ENCODE results near the gene CLBA1. TPM values are rescaled to one million over a fixed set of nuclear protein-coding genes. Genes with fewer than 3 reads are reported as not detected.

The CLBA1 gene
- total RNA-seq, 3 donors from 2014 or later, result 6.0 to 8.4 (median 6.9) TPM

DNA sequence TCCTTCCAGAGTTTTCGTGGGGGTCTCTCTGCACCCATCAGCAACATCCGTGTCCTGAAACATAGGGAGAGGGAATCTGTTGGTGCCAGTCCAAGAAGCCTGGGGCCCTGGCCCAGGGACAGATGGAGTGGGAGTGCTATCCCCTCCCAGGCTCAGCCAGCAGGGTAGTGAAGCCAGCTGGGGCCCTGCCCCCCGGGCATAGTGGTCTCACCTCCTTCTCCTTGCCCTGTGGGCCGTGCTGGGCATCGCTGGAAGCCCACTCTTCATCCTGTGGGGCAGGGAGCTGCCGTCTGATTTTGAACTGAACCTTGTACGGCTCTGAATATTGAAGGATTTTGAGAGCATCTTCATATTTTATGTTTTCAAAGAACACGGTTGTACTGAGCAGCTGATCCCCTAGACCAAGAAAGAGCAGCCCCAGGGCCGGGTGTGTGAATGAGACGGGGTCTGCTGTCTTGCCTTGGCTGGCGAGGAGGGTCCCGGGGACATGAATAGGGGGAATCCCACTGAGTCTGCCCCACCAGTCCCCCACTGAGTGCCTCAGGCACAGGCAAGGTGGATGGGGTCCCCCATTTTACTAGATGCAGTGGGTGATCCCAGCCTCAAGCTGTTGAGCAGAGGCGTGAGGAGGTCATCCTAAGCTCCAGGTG is 30.7 kb upstream of the CLBA1 start:
- Histone ChIP-seq H3K4me3 (no peak overlapping the region), H3K9me3 (no peaks in the 10 kb centered on the region), H3K4me1 (ENCODE audit: low read depth) (no peaks in the 10 kb centered on the region), H3K36me3 (ENCODE audit: low read depth) (no peaks in the 10 kb centered on the region)
- intact Hi-C loops (cut with DNase I, micrococcal nuclease), result no loop called here
- ATAC-seq (no peak), DNase-seq (no peak)
- TF ChIP-seq, protein P1, sequence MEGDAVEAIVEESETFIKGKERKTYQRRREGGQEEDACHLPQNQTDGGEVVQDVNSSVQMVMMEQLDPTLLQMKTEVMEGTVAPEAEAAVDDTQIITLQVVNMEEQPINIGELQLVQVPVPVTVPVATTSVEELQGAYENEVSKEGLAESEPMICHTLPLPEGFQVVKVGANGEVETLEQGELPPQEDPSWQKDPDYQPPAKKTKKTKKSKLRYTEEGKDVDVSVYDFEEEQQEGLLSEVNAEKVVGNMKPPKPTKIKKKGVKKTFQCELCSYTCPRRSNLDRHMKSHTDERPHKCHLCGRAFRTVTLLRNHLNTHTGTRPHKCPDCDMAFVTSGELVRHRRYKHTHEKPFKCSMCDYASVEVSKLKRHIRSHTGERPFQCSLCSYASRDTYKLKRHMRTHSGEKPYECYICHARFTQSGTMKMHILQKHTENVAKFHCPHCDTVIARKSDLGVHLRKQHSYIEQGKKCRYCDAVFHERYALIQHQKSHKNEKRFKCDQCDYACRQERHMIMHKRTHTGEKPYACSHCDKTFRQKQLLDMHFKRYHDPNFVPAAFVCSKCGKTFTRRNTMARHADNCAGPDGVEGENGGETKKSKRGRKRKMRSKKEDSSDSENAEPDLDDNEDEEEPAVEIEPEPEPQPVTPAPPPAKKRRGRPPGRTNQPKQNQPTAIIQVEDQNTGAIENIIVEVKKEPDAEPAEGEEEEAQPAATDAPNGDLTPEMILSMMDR (IDR thresholded peaks at IDR 0.05), result no peak

DNA sequence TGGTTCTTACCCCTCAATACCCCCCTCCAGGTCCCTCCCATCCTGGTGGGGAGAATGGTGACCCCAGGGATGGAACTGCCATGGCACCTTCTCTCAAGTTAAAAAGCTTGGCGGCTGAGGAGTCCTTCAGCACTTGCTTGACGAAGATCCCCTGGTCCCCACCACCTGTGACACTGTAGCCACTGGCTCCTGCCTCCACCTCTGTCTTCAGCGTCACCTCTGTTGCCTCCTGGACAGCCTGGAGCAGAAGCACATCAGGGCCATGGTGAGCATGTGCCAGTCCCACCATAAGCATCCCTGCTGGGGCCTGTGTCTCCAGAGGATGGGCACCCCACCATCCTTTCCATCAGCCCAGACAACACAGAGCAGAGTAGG is 30.2 kb upstream of the CLBA1 start:
- Histone ChIP-seq H3K4me3 (no peak overlapping the region), H3K9me3 (no peaks in the 10 kb centered on the region), H3K4me1 (ENCODE audit: low read depth) (no peaks in the 10 kb centered on the region), H3K36me3 (ENCODE audit: low read depth) (no peaks in the 10 kb centered on the region)
- DNase-seq (no peak), ATAC-seq (no peak)
- intact Hi-C loops (cut with DNase I, micrococcal nuclease), result no loop called here
- TF ChIP-seq, protein P1 (IDR thresholded peaks at IDR 0.05), result no peak

DNA sequence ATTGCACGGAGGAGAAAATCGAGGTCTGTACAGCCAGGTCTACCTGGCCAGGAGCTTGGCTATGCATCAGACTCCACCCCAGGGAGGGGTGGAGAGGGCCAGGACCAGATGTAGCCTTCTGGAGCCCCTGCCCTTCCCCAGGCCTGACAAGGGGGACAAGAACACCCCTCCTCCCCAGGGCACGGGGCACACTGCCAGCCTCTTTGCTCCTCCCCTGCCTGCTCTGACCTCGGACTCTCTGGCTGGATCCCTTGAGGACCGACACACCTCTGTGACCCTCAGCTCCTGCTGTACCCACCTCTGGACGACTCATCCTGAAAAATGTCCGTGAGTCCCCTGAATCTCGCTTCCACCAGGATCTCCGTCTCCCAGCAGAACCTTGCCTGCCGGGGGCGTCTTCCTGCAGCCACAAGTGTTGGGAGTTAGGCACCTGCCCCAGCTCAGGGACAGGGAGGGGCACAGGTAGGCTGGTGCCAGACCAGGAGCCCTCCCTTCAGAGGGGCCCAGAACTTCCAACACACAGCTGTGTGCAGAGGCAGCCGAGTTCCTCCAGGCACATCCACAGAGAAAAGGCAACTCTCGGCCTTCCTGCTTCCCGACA is 29.2 kb upstream of the CLBA1 start:
- no peaks in the 10 kb centered on the region for H3K9me3 ChIP-seq
- H3K4me3 ChIP-seq, result no peak overlapping the region
- no peaks in the 10 kb centered on the region for H3K36me3 ChIP-seq (ENCODE audit: low read depth)
- ATAC-seq (no peak), DNase-seq (peak in 1 of 3 donors; percentile 38)
- intact Hi-C loops (cut with DNase I, micrococcal nuclease), result no loop called here
- TF ChIP-seq, protein P1 (IDR thresholded peaks at IDR 0.05), result no peak
- H3K4me1 ChIP-seq (ENCODE audit: low read depth), result no peaks in the 10 kb centered on the region

DNA sequence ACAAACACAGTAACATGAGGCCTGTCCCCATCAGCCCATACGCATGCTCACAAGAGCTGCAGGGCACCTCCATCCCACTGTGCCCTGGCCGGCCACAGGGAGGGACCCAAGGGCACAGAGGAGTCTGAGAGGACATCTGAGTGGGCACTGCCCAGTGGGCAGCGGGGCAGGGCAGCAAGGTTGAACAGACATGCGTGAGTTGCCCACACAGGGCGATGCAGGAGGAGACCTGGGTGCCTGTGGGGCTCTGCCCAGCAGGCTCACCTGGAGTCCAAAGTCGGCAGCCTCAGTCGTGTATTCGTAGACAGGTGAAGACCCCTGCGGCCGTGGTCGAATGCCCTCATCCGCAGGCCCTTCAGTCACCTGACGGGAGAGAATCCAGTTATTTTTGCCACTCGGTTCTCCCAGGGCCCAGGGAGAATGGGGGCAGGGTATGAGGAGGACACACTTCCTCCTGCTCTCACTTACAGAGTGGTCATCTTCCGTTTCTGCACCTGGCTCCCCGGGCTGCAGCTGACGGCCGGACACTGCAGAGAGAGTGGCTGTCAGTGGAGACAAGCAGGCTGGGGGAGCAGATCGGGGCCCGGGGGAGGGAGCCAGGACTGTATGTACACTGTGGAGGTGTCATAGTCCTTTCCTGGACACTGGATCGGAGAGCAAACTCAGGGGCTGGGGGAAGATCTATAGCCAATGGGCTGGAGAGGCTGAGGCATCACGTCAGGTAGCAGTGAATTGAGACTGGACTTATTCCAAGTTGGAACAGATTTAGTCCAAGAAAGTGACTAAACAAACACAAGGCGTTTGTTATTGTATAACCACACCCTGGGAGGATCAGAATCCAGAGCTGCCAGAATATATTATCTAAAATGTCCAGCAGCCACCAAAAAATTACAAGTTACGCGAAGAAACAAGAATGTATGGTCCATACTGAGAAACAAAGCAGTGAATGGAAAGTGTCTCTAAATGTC is 28.2 kb upstream of the CLBA1 start:
- no peaks in the 10 kb centered on the region for H3K36me3 ChIP-seq (ENCODE audit: low read depth)
- ATAC-seq (peak; percentile 69), DNase-seq (peak in 2 of 3 donors; percentile 7 to 38)
- no peaks in the 10 kb centered on the region for H3K9me3 ChIP-seq
- H3K4me1 ChIP-seq (ENCODE audit: low read depth), result no peaks in the 10 kb centered on the region
- H3K4me3 ChIP-seq, result no peak overlapping the region
- intact Hi-C loops (cut with DNase I, micrococcal nuclease), result no loop called here
- TF ChIP-seq, protein P1 (IDR thresholded peaks at IDR 0.05), result no peak

DNA sequence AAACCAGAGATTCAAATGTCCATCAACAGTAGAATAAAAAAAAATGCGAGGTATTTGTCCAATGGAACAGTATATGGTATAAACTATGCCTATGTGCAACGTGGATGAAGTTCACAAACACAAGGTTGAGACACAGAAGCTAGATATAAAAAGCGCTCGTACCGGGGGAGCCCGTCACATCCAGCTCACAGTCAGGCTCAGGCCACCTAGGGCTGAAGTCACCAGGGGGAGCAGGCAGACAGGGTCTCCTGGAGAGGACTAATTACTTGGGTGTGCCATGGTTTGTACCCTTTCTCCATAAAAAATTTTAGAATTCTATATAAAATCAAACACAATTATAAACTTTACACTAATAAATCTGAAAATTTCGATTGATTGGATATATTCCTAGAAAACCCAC is 21.0 kb upstream of the CLBA1 start:
- DNase-seq, result no peak
- TF ChIP-seq, protein P1 (IDR thresholded peaks at IDR 0.05), result no peak
- H3K4me1 ChIP-seq (ENCODE audit: low read depth), result peaks cover 22% of the 10 kb centered on the region
- H3K36me3 ChIP-seq (ENCODE audit: low read depth), result no peaks in the 10 kb centered on the region
- no peaks in the 10 kb centered on the region for H3K9me3 ChIP-seq
- H3K4me3 ChIP-seq, result no peak overlapping the region
- intact Hi-C loops (cut with DNase I, micrococcal nuclease), result no loop called here
- no peak for ATAC-seq

All from mucosa of descending colon (tissue), 3 donors.